ENCODE data around the gene RAPGEF2. TPM values are rescaled to one million over a fixed set of nuclear protein-coding genes. Genes with fewer than 3 reads are reported as not detected.

RAPGEF2 gene
- total and polyA plus RNA-seq, 2 experiments from 2014 or later = 17.3 to 96.0 TPM

DNA sequence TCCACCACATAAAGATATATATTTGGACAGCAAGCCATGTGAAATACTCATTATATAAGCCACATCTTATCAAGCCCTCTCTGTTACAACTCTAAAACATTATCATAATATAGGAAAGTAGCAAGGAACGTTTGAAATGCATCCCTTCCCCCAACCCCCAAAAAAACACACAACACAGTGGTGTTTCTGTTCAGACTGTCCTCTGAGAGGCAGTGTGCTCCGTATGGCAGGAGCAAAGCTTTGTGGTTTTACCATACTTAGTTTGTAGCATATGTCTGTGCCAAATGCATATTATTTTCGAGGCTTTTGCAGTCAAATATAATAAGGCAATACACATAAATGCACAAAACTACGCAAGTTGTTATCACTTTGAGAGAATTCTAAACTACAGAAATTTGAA, 194.2 kb downstream of the RAPGEF2 start:
- Histone ChIP-seq H3K4me1 (ENCODE audit: low read depth) (peaks cover 28% of the 10 kb centered on the region), H3K9me3 (ENCODE audit: low read depth) (no peaks in the 10 kb centered on the region), H3K27me3 (no peaks in the 10 kb centered on the region), H3K27ac (no peak overlapping the region), H3K36me3 (no peaks in the 10 kb centered on the region), H3K4me3 (no peak overlapping the region)
- DNase-seq (ENCODE audit: low read depth in 1 of 2, low spot score in 1 of 2) = no peak
- no peak for TF ChIP-seq CTCF (IDR thresholded peaks at IDR 0.05; ENCODE audit: low read depth, low read length)

DNA sequence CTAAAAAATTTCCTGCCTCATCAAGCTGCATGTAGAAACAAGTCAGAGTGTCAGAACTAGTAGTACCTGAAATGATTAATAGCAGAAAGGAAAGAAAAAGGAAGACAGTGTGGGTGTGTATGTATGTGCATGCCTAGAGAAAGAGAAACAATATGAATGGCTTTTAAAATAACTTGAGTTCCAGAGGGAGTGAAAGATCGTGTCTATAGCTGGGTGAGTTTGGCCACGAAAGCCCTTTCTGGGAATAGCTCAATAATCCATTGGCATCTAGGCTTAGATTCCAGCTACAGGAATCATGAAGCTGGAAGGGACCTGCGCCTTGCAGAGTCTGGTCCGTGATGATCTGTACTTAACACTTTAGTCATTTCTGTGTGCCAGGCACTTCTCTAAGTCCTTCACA, 195.6 kb downstream of the RAPGEF2 start:
- Histone ChIP-seq H3K27me3 (no peaks in the 10 kb centered on the region), H3K36me3 (no peaks in the 10 kb centered on the region), H3K4me3 (no peak overlapping the region), H3K4me1 (ENCODE audit: low read depth) (peaks cover 28% of the 10 kb centered on the region), H3K27ac (peak overlapping the region; percentile 51), H3K9me3 (ENCODE audit: low read depth) (no peaks in the 10 kb centered on the region)
- no peak for DNase-seq (ENCODE audit: low read depth in 1 of 2, low spot score in 1 of 2)
- TF ChIP-seq CTCF (IDR thresholded peaks at IDR 0.05; ENCODE audit: low read depth, low read length) = no peak

- Histone ChIP-seq H3K27me3 (no peaks in the 10 kb centered on the region), H3K4me3 (no peak overlapping the region), H3K36me3 (peaks cover 3% of the 10 kb centered on the region), H3K4me1 (ENCODE audit: low read depth) (peaks cover 13% of the 10 kb centered on the region), H3K9me3 (ENCODE audit: low read depth) (no peaks in the 10 kb centered on the region), H3K27ac (no peak overlapping the region)
- TF ChIP-seq CTCF (IDR thresholded peaks at IDR 0.05; ENCODE audit: low read depth, low read length) = no peak
- DNase-seq (ENCODE audit: low read depth in 1 of 2, low spot score in 1 of 2) = no peak
Measured at GRCh38 chr4:159303435-159303834, 200.6 kb downstream of the RAPGEF2 start.

GRCh38 chr4:159305129-159305528, 202.2 kb downstream of the RAPGEF2 start:
- H3K36me3 ChIP-seq = peaks cover 3% of the 10 kb centered on the region
- H3K27ac ChIP-seq = no peak overlapping the region
- no peak for TF ChIP-seq CTCF (IDR thresholded peaks at IDR 0.05; ENCODE audit: low read depth, low read length)
- H3K27me3 ChIP-seq = no peaks in the 10 kb centered on the region
- H3K4me1 ChIP-seq (ENCODE audit: low read depth) = peaks cover 12% of the 10 kb centered on the region
- no peaks in the 10 kb centered on the region for H3K9me3 ChIP-seq (ENCODE audit: low read depth)
- H3K4me3 ChIP-seq = no peak overlapping the region
- DNase-seq (ENCODE audit: low read depth in 1 of 2, low spot score in 1 of 2) = no peak

DNA sequence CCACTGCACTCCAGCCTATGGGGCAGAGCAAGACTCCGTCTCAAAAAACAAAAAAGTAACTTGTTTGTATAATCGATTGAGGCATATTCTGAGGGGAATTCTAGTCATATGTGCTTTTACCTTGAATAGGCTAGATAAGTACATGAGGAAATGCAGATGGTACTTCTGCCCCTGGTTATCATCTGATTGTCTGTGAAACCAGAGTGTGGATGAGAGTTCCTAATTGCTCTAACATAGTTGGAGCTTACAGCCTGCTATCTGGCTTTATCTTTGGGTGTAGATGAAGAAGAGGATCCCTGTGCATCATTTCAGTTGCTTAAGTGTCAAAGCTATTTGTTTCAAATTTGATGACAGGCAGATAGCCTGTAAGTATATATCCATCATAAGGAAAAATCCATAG, 205.1 kb downstream of the RAPGEF2 start:
- DNase-seq (ENCODE audit: low read depth in 1 of 2, low spot score in 1 of 2) = no peak

More for the DNA sequence above, 205.1 kb downstream of the RAPGEF2 start:
- H3K4me3 ChIP-seq = no peak overlapping the region
- TF ChIP-seq CTCF (IDR thresholded peaks at IDR 0.05; ENCODE audit: low read depth, low read length) = no peak
- no peaks in the 10 kb centered on the region for H3K27me3 ChIP-seq
- no peaks in the 10 kb centered on the region for H3K9me3 ChIP-seq (ENCODE audit: low read depth)
- peak overlapping the region; percentile 76 for H3K27ac ChIP-seq
- peaks cover 20% of the 10 kb centered on the region for H3K4me1 ChIP-seq (ENCODE audit: low read depth)
- H3K36me3 ChIP-seq = peaks cover 3% of the 10 kb centered on the region
